C4-2B (cell line): ENCODE results near the gene AGR2.

Source experiments
- CTCF ChIP-seq: fragments of 450-650 bp; conservative IDR thresholded peaks from 2 replicates; pipeline ENCODE4 v1.5.1; 2017; ENCODE audit warnings: mild to moderate bottlenecking
- ZFX ChIP-seq: fragments of 450-650 bp; IDR thresholded peaks from 2 replicates; pipeline ENCODE4 v1.6.1; 2017

GRCh38 chr7:16774294-16774693 lies 30.5 kb downstream of the AGR2 start:
- TF ChIP-seq CTCF (no peak), ZFX (no peak)
